Cardiac muscle cell (in vitro differentiated cells and primary cell): ENCODE data around the gene PIK3C3. TPM values are rescaled to one million over a fixed set of nuclear protein-coding genes. Genes with fewer than 3 reads are reported as not detected.

Experiments used
- DNase-seq, 2 donors: peaks; one replicate each; pipeline versions ENCODE4 v3.0.0 to v3.0.0-alpha.2; 2010 to 2017; ENCODE audit warnings: low read depth in 1 of 2, low spot score in 1 of 2
- H3K27ac ChIP-seq: fragments of 200-600 bp; sonication (generic); 2 replicates; pipeline ENCODE4 v1.5.1; 2016
- H3K27me3 ChIP-seq: fragments of 200-600 bp; sonication (generic); 2 replicates; pipeline ENCODE4 v1.6.0; 2016; ENCODE audit warnings: control low read depth
- H3K36me3 ChIP-seq: fragments of 200-600 bp; sonication (generic); 2 replicates; pipeline ENCODE4 v1.5.1; 2016; ENCODE audit warnings: control low read depth
- H3K4me1 ChIP-seq: fragments of 200-600 bp; sonication (generic); 2 replicates; pipeline ENCODE4 v1.8.1; 2017; ENCODE audit warnings: low read depth, mild to moderate bottlenecking, mixed run types
- H3K4me3 ChIP-seq: fragments of 200-600 bp; sonication (generic); 2 replicates; pipeline ENCODE4 v1.5.1; 2016; ENCODE audit warnings: mild to moderate bottlenecking
- H3K9me3 ChIP-seq: fragments of 200-600 bp; sonication (generic); 2 replicates; pipeline ENCODE4 v1.5.1; 2017; ENCODE audit warnings: low read depth, mild to moderate bottlenecking, control low read depth
- CTCF ChIP-seq: IDR thresholded peaks from 2 replicates; pipeline ENCODE4 v1.5.1; 2012; ENCODE audit warnings: low read depth, mild to moderate bottlenecking, low read length
- polyA plus RNA-seq: library from polyadenylated mRNA; unstranded; fragments of >200 nt; fragmentation: Nextera tagmentation; extraction: Ambion mirVana; gene quantifications from 2 replicates; pipeline ENCODE4 v1.2.1, GENCODE V29; 2016
- total RNA-seq: library from RNA; depleted of rRNA; stranded (reverse); fragments of >200 nt; gene quantifications from 2 replicates; pipeline ENCODE4 v1.2.3, GENCODE V29; 2016

Gene PIK3C3
- total and polyA plus RNA-seq, 2 experiments from 2014 or later, result 29.6 to 36.8 TPM

- no peaks in the 10 kb centered on the region for H3K4me1 ChIP-seq
- DNase-seq, result peak in 1 of 2 donors; percentile 59
- no peak overlapping the region for H3K27ac ChIP-seq
- peak; percentile 68 for TF ChIP-seq CTCF
- no peaks in the 10 kb centered on the region for H3K9me3 ChIP-seq
- H3K36me3 ChIP-seq, result peaks cover 7% of the 10 kb centered on the region
- H3K4me3 ChIP-seq, result no peak overlapping the region
- H3K27me3 ChIP-seq, result no peaks in the 10 kb centered on the region
Observed at GRCh38 chr18:42052122-42052708, 97.2 kb downstream of the PIK3C3 start.

- DNase-seq, result peak; percentile 52 to 80
- no peak overlapping the region for H3K27ac ChIP-seq
- peak; percentile 81 for TF ChIP-seq CTCF
- H3K27me3 ChIP-seq, result no peaks in the 10 kb centered on the region
- no peaks in the 10 kb centered on the region for H3K4me1 ChIP-seq
- peaks cover 14% of the 10 kb centered on the region for H3K36me3 ChIP-seq
- no peaks in the 10 kb centered on the region for H3K9me3 ChIP-seq
- no peak overlapping the region for H3K4me3 ChIP-seq
Observed at GRCh38 chr18:42053188-42053781, 98.3 kb downstream of the PIK3C3 start.

- DNase-seq, result no peak
- H3K36me3 ChIP-seq, result peaks cover 18% of the 10 kb centered on the region
Observed at GRCh38 chr18:42064109-42064508, 109.1 kb downstream of the PIK3C3 start.

GRCh38 chr18:42067518-42067917 is 112.5 kb downstream of the PIK3C3 start:
- H3K27me3 ChIP-seq, result no peaks in the 10 kb centered on the region
- peaks cover 21% of the 10 kb centered on the region for H3K36me3 ChIP-seq
- TF ChIP-seq CTCF, result no peak
- no peaks in the 10 kb centered on the region for H3K9me3 ChIP-seq
- H3K4me1 ChIP-seq, result peaks cover 6% of the 10 kb centered on the region
- H3K4me3 ChIP-seq, result no peak overlapping the region
- H3K27ac ChIP-seq, result no peak overlapping the region
- no peak for DNase-seq

More at GRCh38 chr18:42064109-42064508, 109.1 kb downstream of the PIK3C3 start:
- no peak overlapping the region for H3K4me3 ChIP-seq
- no peak for TF ChIP-seq CTCF
- H3K4me1 ChIP-seq, result no peaks in the 10 kb centered on the region
- H3K9me3 ChIP-seq, result no peaks in the 10 kb centered on the region
- no peaks in the 10 kb centered on the region for H3K27me3 ChIP-seq
- H3K27ac ChIP-seq, result no peak overlapping the region

GRCh38 chr18:42068030-42068429 is 113.0 kb downstream of the PIK3C3 start:
- Histone ChIP-seq H3K36me3 (peaks cover 25% of the 10 kb centered on the region), H3K27ac (no peak overlapping the region), H3K27me3 (no peaks in the 10 kb centered on the region), H3K9me3 (no peaks in the 10 kb centered on the region), H3K4me3 (no peak overlapping the region), H3K4me1 (peaks cover 6% of the 10 kb centered on the region)
- no peak for DNase-seq
- TF ChIP-seq CTCF, result no peak
